ENCODE measurements around the gene PTPN18. TPM values are rescaled to one million over a fixed set of nuclear protein-coding genes. Genes with fewer than 3 reads are reported as not detected.
A peak's percentile ranks its signal among the peaks of the same experiment; 100 is the strongest.

Gene PTPN18
- total RNA-seq, 1 donor from 2014 or later: 26.0 TPM

- no peak overlapping the region for H3K27ac Mint-ChIP-seq (ENCODE audit: unreplicated experiment)
- no peak overlapping the region for H3K4me3 Mint-ChIP-seq (ENCODE audit: unreplicated experiment)
- no peaks in the 10 kb centered on the region for H3K9me3 Mint-ChIP-seq (ENCODE audit: low read depth)
- H3K36me3 Mint-ChIP-seq (ENCODE audit: low read depth): no peaks in the 10 kb centered on the region
- H3K4me1 Mint-ChIP-seq (ENCODE audit: low read depth): no peaks in the 10 kb centered on the region
- DNase-seq (ENCODE audit: low spot score): no peak
- TF ChIP-seq CTCF (IDR thresholded peaks at IDR 0.05): no peak
- H3K27me3 Mint-ChIP-seq (ENCODE audit: low read depth): peaks cover 8% of the 10 kb centered on the region
These were observed 39.3 kb upstream of the PTPN18 start for GRCh38 chr2:130316596-130316995.

- no peak overlapping the region for H3K27ac Mint-ChIP-seq (ENCODE audit: unreplicated experiment)
- no peak for DNase-seq (ENCODE audit: low spot score)
- no peaks in the 10 kb centered on the region for H3K4me1 Mint-ChIP-seq (ENCODE audit: low read depth)
- TF ChIP-seq CTCF (IDR thresholded peaks at IDR 0.05): no peak
- no peaks in the 10 kb centered on the region for H3K36me3 Mint-ChIP-seq (ENCODE audit: low read depth)
- H3K27me3 Mint-ChIP-seq (ENCODE audit: low read depth): peaks cover 15% of the 10 kb centered on the region
- H3K9me3 Mint-ChIP-seq (ENCODE audit: low read depth): no peaks in the 10 kb centered on the region
- H3K4me3 Mint-ChIP-seq (ENCODE audit: unreplicated experiment): no peak overlapping the region
These were observed 37.0 kb upstream of the PTPN18 start for GRCh38 chr2:130318906-130319305.

GRCh38 chr2:130319536-130319935, 36.3 kb upstream of the PTPN18 start:
- Mint-ChIP-seq H3K9me3 (ENCODE audit: low read depth) (no peaks in the 10 kb centered on the region), H3K36me3 (ENCODE audit: low read depth) (no peaks in the 10 kb centered on the region), H3K4me3 (ENCODE audit: unreplicated experiment) (no peak overlapping the region), H3K27me3 (ENCODE audit: low read depth) (peaks cover 20% of the 10 kb centered on the region), H3K4me1 (ENCODE audit: low read depth) (no peaks in the 10 kb centered on the region), H3K27ac (ENCODE audit: unreplicated experiment) (no peak overlapping the region)
- no peak for TF ChIP-seq CTCF (IDR thresholded peaks at IDR 0.05)
- DNase-seq (ENCODE audit: low spot score): no peak

- Mint-ChIP-seq H3K27ac (ENCODE audit: unreplicated experiment) (peak overlapping the region; percentile 80), H3K27me3 (ENCODE audit: low read depth) (peaks cover 34% of the 10 kb centered on the region), H3K9me3 (ENCODE audit: low read depth) (no peaks in the 10 kb centered on the region), H3K4me3 (ENCODE audit: unreplicated experiment) (peak overlapping the region; percentile 60), H3K4me1 (ENCODE audit: low read depth) (peaks cover 15% of the 10 kb centered on the region), H3K36me3 (ENCODE audit: low read depth) (no peaks in the 10 kb centered on the region)
- DNase-seq (ENCODE audit: low spot score): no peak
- TF ChIP-seq CTCF (IDR thresholded peaks at IDR 0.05): peak; percentile 68
These were observed 27.9 kb upstream of the PTPN18 start for GRCh38 chr2:130327703-130328527.

GRCh38 chr2:130328710-130329109, 27.1 kb upstream of the PTPN18 start:
- no peak for DNase-seq (ENCODE audit: low spot score)
- Mint-ChIP-seq H3K4me1 (ENCODE audit: low read depth) (peaks cover 15% of the 10 kb centered on the region), H3K27me3 (ENCODE audit: low read depth) (peaks cover 28% of the 10 kb centered on the region), H3K4me3 (ENCODE audit: unreplicated experiment) (peak overlapping the region; percentile 60), H3K36me3 (ENCODE audit: low read depth) (no peaks in the 10 kb centered on the region), H3K27ac (ENCODE audit: unreplicated experiment) (peak overlapping the region; percentile 80), H3K9me3 (ENCODE audit: low read depth) (no peaks in the 10 kb centered on the region)
- TF ChIP-seq CTCF (IDR thresholded peaks at IDR 0.05): no peak

All from chondrocyte (in vitro differentiated cells).